Stimulated activated CD4-positive, alpha-beta T cell treated with anti-CD3 and anti-CD28 coated beads, Interleukin-1b, Interleukin-23, amount 100 ng/mL, for 1 hour (primary cell): Measurements from ENCODE around the gene FIZ1.
"Not testable (repeated sequence)": the region's sequence is repeated elsewhere in the genome, so short reads cannot be mapped to it uniquely, and the experiment has no call there.

Experiments
- DNase-seq, 2 donors: peaks; one replicate each; pipeline ENCODE4 v3.0.0-alpha.2; 2020; ENCODE audit warnings: low read depth in 2 of 2

The FIZ1 gene

DNA sequence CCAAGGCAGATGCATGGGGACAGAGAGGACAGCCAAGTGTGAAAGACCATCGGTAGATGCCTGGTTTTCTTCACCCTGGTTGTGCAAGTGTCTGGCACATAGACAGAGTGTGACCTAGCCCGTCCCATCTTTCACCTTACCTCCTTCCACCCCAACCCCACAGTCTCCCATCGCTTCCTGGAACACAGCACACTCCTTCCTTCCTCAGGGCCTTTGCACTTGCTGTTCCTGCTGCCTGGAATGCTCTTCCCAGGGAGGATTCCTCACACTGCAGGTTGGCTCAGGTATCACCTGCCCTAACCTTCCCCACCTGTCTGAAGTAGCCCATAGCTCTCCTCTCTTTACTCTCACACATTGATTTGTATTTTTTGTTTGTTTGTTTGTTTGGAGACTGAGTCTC is 3.0 kb downstream of the FIZ1 start:
- no peak for DNase-seq

GRCh38 chr19:55594996-55595545 is 4.2 kb downstream of the FIZ1 start:
- no peak for DNase-seq

DNA sequence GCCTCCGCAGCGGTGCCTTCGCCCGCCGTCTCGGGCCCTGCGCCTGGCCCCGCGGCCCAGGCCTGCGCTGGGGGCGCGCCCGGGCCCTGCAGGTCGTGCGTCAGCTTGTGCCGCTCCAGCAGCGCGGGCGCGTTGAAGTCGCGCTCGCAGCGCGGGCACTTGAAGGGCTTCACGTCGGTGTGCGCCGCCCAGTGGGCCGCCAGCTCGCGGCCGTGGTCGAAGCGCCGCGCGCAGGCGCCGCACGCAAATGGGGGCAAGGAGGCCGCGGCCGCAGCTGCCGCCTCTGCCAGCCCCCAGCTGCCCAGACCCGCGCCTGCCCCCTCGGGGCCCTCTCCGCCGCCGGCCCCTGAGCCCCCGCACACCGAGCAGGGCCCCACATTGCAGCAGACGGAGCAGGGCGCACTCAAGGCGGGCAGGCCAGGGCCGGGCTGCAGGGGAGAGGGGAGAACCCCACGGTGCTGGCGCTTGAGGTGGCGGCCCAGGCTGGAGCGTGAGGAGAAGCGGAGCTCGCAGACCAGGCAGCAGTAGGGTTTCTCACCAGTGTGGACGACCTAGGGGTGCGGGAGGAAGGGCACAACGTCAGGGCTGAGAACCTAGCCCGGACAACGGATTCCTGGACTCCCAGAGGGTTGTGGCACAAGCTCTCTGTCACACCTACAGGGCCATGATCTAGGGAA is 6.1 kb downstream of the FIZ1 start:
- no peak for DNase-seq

- no peak for DNase-seq
Measured at GRCh38 chr19:55592391-55593090, 6.8 kb downstream of the FIZ1 start.

DNA sequence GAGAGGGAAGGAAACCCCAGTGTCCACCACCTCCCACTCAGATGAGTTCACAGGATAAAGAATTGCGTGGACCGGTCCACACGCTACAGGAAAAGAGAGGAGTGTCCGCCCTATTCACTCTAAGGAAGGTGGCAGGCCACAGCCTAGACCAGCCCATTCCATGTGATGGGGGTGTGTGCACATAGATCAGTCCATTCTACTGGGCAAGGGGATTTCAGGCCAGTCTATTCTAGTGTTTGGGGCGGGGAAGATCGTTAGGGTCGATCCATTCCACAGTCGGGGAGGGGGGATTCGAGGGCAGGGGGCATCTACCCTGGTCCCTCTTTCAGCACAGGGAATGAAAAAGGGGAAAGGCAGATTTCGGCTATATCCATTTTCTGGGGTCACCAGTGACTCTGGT is 7.8 kb downstream of the FIZ1 start:
- no peak for DNase-seq

DNA sequence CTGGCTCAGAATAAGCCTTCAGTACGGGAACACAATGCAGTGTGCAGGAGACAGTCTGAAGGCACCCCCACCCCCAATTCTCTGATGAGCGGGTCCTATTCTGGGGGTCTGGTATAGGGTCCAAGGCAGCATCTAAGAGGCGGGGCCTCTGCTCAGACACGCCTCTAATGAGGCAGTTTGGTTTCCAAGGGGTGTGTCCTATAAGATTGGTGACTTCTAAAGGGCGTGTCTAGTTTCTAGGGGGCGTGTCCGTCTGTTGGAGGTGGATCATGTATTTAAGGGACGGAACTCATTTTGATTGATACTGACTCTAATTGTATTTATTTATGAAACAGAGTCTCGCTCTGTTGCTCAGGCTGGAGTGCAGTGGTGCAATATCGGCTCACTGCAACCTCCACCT is 8.7 kb downstream of the FIZ1 start:
- DNase-seq, result no peak

GRCh38 chr19:55590109-55590508 is 9.2 kb downstream of the FIZ1 start:
- DNase-seq, result no peak

DNA sequence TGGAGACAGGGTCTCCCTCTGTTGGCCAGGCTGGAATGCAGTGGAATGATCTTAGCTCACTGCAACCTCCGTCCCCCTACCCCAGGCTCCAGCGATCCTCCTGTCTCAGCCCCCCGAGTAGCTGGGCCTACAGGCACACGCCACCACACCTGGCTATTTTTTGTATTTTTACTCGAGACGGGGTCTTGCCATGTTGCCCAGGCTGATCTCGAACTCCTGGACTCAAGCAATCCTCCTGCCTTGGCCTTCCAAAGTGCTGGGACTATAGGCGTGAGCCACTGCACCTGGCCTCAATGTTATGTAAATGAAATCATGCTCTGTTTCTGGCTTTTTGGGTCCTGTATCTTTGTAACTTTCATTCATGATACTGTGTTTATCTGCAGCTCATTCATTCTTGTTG is 10.6 kb downstream of the FIZ1 start:
- DNase-seq, result no peak

DNA sequence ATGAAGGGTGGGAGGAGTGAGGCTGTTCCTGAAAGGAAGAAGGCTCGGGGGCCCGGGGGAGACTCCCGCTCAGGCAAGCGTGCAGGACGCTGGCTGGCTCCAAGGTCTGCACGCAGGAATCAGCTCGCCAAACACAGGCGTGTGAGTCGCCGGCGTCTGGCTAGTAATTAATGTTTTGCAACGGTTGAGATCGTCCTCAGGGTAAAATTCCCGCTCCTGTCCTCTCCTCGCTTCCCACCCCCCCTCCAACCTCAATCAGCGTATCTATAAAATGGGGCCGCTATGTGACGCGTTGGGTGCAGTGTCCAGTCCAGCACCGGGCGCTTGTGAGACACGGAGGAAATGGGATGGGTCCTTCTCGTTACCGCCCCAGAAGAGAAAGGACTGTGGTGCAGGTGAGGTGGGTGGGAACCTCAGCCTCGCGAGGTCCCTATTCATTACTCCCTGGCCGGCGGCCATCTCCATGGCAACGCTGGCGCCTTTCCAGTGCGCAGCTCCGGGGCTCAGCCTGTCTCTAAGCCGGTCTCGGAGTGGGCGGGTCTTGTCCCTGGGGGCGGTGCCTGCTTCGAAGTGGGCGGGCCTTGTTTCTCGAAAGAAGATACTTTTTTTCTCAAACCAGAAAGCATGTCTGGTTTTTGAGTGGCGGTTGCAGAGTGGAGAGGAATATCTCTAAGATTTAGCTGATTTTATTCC is 12.2 kb downstream of the FIZ1 start:
- peak; percentile 81 to 88 for DNase-seq

DNA sequence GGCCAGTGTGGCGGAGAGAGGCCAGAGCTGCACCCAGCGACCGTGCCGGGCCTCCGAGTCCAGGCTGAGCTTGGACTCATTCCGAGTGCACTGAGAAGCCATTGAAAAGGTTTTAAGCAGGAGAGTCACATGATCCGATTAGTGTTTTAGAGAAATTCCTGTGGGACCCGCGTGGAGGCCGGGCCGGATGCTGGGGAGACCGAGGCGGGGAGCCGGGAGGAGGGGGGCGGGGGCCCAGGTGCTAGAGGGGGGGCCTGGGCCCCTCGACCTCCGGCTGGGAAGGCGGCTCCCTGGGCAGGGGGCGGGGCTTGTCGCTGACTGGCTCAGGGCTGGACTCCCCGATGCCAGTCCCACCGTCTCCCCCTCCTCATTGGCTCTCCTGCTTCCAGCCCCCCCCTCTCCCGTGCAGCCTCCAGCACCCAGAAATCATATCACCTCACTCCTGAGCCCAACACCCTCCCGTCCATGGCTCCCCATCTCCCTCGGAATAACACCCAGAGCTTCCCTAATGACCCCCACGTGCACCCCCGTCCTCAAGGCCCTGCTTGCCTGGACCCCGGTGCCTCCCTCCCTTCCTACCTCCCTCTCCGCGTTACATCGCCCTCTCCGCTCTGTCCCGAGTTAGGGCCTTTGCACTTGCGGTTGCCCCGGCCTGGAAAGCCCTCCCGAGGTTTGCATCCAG is 13.5 kb downstream of the FIZ1 start:
- peak in 1 of 2 donors; percentile 41 for DNase-seq

DNA sequence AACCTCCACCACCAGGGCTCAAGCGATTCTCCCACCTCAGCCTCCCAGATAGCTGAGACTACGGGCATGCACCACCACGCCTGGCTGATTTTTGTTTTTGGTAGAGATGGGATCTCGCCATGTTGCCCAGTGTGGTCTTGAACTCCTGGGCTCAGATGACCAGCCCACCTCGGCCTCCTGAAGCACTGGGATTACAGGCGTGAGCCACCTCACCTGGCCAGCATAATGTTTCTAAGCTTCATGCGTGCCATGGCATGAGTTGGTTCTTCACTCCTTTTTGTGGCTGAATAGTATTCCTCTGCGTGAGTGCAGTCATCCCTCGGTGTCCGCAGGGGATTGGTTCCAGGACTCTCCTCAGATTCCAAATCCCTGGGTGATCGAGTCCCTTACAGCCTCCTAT is 14.4 kb downstream of the FIZ1 start:
- DNase-seq, result no peak

- not testable (repeated sequence) for DNase-seq
Measured at GRCh38 chr19:55583897-55584296, 15.4 kb downstream of the FIZ1 start.

GRCh38 chr19:55582284-55582683 is 17.0 kb downstream of the FIZ1 start:
- not testable (repeated sequence) for DNase-seq

GRCh38 chr19:55581823-55582223 is 17.5 kb downstream of the FIZ1 start:
- DNase-seq, result no peak

GRCh38 chr19:55581145-55581822 is 18.0 kb downstream of the FIZ1 start:
- DNase-seq, result no peak

DNA sequence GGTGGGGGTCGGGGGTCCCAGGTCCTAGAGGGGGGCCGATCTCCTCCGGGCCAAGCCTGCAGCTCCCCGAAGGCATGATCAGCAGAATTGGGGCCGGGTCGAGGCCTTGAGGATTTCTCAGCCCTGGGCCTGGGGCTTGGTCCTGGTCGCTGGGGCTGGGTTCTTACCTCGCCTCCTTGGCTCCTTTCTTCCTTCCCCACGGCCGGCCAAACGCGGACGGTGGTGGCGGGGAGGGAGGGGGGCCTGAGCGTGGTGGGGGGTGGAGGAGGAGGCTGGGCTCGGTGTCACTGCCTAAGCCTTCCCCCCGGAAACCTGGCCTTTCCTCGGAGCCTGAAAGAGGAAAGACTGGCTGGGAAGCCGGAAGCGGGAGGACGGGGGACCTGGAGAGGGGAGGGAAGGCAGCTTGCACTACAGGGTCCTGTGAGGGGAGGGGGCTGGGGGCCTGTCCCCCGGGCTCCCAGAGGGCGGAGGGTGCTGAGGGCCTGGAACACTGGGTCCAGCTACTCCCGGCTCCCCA is 18.6 kb downstream of the FIZ1 start, which contains the start of gene ZNF579:
TSS of gene ZNF579 (minus strand) at position 221 of the 517 bp plus-strand sequence. CDS start 1,209 bp downstream, outside the sequence.
- DNase-seq, result peak; percentile 34 to 64

DNA sequence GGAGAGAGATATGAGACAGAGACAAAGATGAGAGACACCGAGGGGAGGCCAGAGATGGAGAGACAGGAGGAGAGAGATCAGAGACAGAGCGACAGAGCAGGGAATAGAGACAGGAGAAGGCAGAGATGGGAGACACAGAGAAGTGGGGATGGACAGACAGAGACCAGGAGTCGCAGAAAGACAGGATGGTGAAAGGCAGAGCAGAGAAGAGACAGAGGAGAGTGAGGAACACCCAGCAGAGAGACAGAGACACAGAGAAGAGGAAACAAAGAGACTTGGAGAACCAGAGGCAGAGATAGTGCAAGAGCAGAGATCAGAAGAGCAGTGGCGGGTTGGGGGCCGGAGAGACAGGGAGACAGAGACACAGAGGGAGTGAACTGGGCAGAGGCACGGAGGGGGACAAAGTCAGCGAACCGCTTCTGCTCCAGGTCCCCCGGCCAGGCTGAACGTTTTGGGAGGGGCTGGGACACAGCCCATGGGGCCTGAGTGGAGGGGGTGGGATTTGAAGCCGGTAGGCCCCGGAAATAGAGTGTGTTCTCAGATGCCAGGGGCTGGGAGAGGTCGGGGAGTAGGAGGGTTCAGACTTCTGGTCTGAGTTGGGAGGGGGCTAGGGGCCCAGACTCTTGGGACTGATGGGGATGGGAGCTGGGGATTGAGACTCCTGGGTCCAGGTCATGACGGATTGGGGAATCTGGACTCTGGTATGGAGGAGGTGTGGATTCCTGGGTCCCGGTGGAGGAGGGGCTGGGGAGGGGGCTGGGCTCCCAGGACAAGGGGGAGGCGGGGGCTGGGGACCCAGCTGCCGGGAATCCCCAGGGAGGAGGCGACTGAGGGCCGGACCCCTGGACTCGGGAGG is 19.3 kb downstream of the FIZ1 start:
- DNase-seq, result no peak

- no peak for DNase-seq
Measured at GRCh38 chr19:55578761-55579747, 20.3 kb downstream of the FIZ1 start.
